Erythroblast (primary cell): Measurements from ENCODE around the gene RAC2.

Experiments used
- GATA1 ChIP-seq: IDR thresholded peaks from 2 replicates; pipeline ENCODE4 v1.6.1; 2011; ENCODE audit warnings: low read depth, mild to moderate bottlenecking, control low read depth, low read length, moderate library complexity
- POLR2A ChIP-seq: IDR thresholded peaks from 2 replicates; pipeline ENCODE4 v1.6.1; 2011; ENCODE audit warnings: mild to moderate bottlenecking, low read length

DNA sequence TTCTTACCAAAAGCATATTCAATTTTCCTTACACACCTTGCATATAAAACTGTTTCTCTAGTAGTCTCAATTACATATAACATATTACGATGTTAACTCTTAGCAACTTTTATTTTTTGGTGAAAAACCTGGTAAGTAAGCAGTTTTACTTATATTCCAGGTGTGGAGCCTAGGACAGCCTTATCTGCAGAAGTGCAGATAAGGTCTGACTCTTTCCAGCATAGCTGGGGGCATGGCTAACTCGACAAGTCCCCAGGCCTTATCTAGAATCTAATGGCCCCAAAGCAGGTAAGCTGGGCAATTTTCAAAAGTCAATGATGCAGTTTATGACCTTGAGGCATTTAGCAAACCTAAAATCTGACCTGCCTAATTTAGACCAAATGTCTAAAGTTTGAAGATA is 51.9 kb downstream of the RAC2 start:
- TF ChIP-seq POLR2A (no peak), GATA1 (no peak)
